Measurements from ENCODE around the gene NVL.

- no peak for TF ChIP-seq EP300 (IDR thresholded peaks at IDR 0.05)
- no peak for TF ChIP-seq CTCF (IDR thresholded peaks at IDR 0.05)
- no peak for TF ChIP-seq POLR2A (IDR thresholded peaks at IDR 0.05)
- no peak for TF ChIP-seq POLR2AphosphoS5 (IDR thresholded peaks at IDR 0.05)
Measured at GRCh38 chr1:224201383-224201782, 128.6 kb downstream of the NVL start.

Data from gastroesophageal sphincter (tissue), 3 donors.